Peyer's patch (tissue), 4 donors: ENCODE measurements around the gene UFSP2. TPM values are rescaled to one million over a fixed set of nuclear protein-coding genes. Genes with fewer than 3 reads are reported as not detected.

Experiments used
- DNase-seq, 3 donors: peaks; one replicate each; pipeline ENCODE4 v3.0.0-alpha.2; 2017 to 2019
- H3K27ac ChIP-seq, 4 donors: fragments of 200-600 bp; sonication (generic); one replicate each; pipeline ENCODE4 v1.5.1; 2016 to 2019
- H3K27me3 ChIP-seq, 2 donors: fragments of 200-600 bp; sonication (generic); one replicate each; pipeline ENCODE4 v1.5.1; 2019
- H3K36me3 ChIP-seq, 3 donors: fragments of 200-600 bp; sonication (generic); one replicate each; pipeline ENCODE4 v1.5.1; 2016 to 2019
- H3K4me1 ChIP-seq, 4 donors: fragments of 200-600 bp; sonication (generic); one replicate each; pipeline ENCODE4 v1.5.1; 2016 to 2019
- H3K4me3 ChIP-seq, 4 donors: fragments of 200-600 bp; sonication (generic); 1 replicate in 3 of 4; 2 replicates in 1 of 4; pipeline ENCODE4 v1.5.1; 2016 to 2019; ENCODE audit warnings: mild to moderate bottlenecking in 1 of 4
- H3K9me3 ChIP-seq, 4 donors: fragments of 200-600 bp; sonication (generic); one replicate each; pipeline ENCODE4 v1.5.1; 2016 to 2019; ENCODE audit warnings: mild to moderate bottlenecking in 1 of 4
- CTCF ChIP-seq, 6 experiments: fragments of 450-650 bp in 4 of 6; fragments of 200-600 bp in 2 of 6; sonication (generic) in 1 of 6; IDR thresholded peaks; one replicate each; pipeline ENCODE4 v1.5.1; 2017 to 2019; ENCODE audit warnings: antibody characterized with exemption in 6 of 6, mild to moderate bottlenecking in 3 of 6, moderate library complexity in 1 of 6
- POLR2A ChIP-seq, 2 donors: fragments of 450-650 bp; IDR thresholded peaks; one replicate each; pipeline ENCODE4 v1.5.1; 2017; ENCODE audit warnings: antibody characterized with exemption in 2 of 2, mild to moderate bottlenecking in 2 of 2, moderate library complexity in 2 of 2
- small RNA-seq, 2 donors: library from RNA; depleted of rRNA; stranded (forward); fragments of <200 nt; gene quantifications; one replicate each; pipeline ENCODE3, GENCODE V24; 2016
- total RNA-seq, 4 donors: library from RNA; depleted of rRNA; stranded (reverse); fragments of >200 nt; gene quantifications; one replicate each; pipeline ENCODE4 v1.1.0, GENCODE V29; 2016

Gene UFSP2
- total RNA-seq, 4 donors from 2014 or later = 6.7 to 22.0 (median 17.8) TPM

GRCh38 chr4:185358514-185358913, 67.2 kb downstream of the UFSP2 start:
- Histone ChIP-seq H3K4me1 (no peaks in the 10 kb centered on the region), H3K27me3 (no peaks in the 10 kb centered on the region), H3K36me3 (peaks cover 0 to 16% (median 0%) of the 10 kb centered on the region in 3 donors), H3K4me3 (no peak overlapping the region), H3K9me3 (no peaks in the 10 kb centered on the region), H3K27ac (no peak overlapping the region)
- TF ChIP-seq CTCF (IDR thresholded peaks at IDR 0.05) (no peak), POLR2A (IDR thresholded peaks at IDR 0.05) (no peak)
- DNase-seq = no peak

DNA sequence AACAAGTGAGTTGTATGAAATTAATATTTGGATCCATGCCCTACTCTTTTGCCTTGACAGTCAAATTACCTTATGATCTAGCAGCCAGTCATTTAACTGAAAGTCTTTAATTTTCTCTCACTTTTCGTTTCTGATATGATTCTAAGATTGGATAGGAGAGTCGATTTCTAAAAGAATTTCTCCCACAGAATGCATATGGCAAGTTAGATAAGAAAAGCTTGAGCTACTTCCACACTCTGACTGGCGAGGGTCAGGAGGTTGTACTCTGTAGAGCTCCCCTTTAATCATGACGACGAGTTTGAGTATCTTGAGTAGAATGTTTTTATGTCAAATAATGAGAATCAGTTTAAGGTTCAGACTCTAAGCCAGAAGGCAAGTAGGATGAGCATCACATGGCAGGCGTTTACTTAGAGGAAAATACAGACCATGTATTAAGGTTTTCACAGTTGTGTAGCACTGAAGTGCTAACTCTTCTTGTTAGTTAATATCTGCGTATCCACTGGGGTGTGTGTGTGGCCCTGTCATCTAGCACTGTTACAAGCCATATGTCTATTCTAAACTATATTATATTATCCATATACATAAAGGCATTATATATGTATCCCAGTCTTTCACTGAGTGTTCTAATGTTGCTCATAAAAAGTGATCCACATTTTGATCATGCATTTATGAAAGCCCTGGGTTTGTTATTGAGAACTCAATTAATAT, 67.9 kb downstream of the UFSP2 start:
- Histone ChIP-seq H3K4me1 (no peaks in the 10 kb centered on the region), H3K9me3 (no peaks in the 10 kb centered on the region), H3K36me3 (peaks cover 0 to 16% (median 0%) of the 10 kb centered on the region in 3 donors), H3K4me3 (no peak overlapping the region), H3K27ac (no peak overlapping the region), H3K27me3 (no peaks in the 10 kb centered on the region)
- no peak for TF ChIP-seq CTCF (IDR thresholded peaks at IDR 0.05)
- TF ChIP-seq POLR2A (IDR thresholded peaks at IDR 0.05) = no peak
- no peak for DNase-seq

GRCh38 chr4:185357211-185357610, 68.6 kb downstream of the UFSP2 start:
- Histone ChIP-seq H3K36me3 (peaks cover 0 to 16% (median 0%) of the 10 kb centered on the region in 3 donors), H3K4me3 (no peak overlapping the region), H3K4me1 (no peaks in the 10 kb centered on the region), H3K27me3 (no peaks in the 10 kb centered on the region), H3K27ac (no peak overlapping the region), H3K9me3 (no peaks in the 10 kb centered on the region)
- TF ChIP-seq POLR2A (IDR thresholded peaks at IDR 0.05) = no peak
- no peak for DNase-seq

DNA sequence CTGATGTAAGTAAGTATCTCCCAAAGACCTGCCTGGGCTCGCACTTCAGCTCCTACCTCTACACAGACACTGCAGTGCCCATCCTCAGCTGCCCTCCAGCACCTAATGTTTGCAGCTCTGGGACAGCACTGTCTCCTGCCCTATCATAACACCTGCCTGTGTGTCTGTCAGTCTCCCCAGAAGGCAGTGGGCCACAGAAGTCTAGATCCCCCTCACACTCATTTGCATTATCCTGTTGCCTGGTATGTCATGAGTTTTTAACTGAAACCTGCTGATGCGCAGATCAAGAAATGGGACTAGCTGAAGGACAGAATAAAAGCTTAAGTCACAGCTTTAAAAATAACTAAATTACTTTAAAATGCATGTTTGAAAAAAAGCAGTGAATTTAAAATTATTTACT, 73.0 kb downstream of the UFSP2 start:
- no peaks in the 10 kb centered on the region for H3K27me3 ChIP-seq
- H3K9me3 ChIP-seq = no peaks in the 10 kb centered on the region
- peaks cover 0 to 13% (median 0%) of the 10 kb centered on the region in 3 donors for H3K36me3 ChIP-seq
- H3K4me1 ChIP-seq = no peaks in the 10 kb centered on the region
- no peak overlapping the region for H3K4me3 ChIP-seq
- TF ChIP-seq POLR2A (IDR thresholded peaks at IDR 0.05) (no peak), CTCF (IDR thresholded peaks at IDR 0.05) (no peak)
- DNase-seq = no peak
- no peak overlapping the region for H3K27ac ChIP-seq

DNA sequence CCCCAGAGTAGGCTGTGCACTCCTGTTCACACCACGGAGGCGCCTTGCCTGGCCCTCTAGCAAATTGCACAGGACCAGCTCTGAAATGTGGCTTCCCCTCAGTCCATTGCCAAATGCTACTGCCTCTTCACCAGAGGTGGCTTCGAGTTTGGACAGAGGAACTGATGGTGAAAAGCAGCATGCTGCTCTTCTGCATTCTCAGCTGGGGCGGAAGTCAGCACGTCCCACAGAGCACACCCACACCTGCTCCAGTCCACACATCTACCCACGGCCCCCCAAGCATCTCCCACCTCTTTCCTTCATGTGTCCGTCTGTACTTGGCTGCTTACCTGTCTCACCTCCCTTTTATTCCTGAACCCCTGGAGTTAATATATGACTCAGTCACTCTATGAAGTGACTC, 73.6 kb downstream of the UFSP2 start:
- Histone ChIP-seq H3K27ac (no peak overlapping the region), H3K9me3 (no peaks in the 10 kb centered on the region), H3K4me3 (no peak overlapping the region), H3K27me3 (no peaks in the 10 kb centered on the region), H3K4me1 (no peaks in the 10 kb centered on the region), H3K36me3 (peaks cover 0 to 9% (median 0%) of the 10 kb centered on the region in 3 donors)
- no peak for DNase-seq
- TF ChIP-seq POLR2A (IDR thresholded peaks at IDR 0.05) (no peak), CTCF (IDR thresholded peaks at IDR 0.05) (no peak)

DNA sequence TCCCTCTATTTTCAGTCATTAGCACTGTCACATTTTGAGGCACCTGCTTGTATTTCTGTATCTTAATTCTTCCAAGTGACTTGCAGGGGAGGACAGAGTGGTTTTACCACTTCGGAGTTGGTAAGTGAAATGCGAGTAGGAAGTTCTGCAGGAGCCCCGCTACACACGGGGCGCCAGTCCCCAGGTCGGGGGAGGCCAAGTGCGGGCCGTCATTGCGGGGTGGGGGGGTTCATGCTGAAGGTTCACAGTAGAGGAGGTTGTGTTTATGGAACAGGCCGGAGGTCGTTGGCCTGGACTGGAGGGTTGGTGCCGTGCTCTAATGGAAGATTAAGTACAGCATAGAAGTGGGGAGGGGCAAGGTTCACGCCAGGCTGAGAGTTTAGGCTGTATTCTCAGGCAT, 74.1 kb downstream of the UFSP2 start:
- no peak for DNase-seq
- no peaks in the 10 kb centered on the region for H3K27me3 ChIP-seq
- H3K4me3 ChIP-seq = no peak overlapping the region
- peaks cover 0 to 9% (median 0%) of the 10 kb centered on the region in 3 donors for H3K36me3 ChIP-seq
- no peaks in the 10 kb centered on the region for H3K9me3 ChIP-seq
- H3K27ac ChIP-seq = no peak overlapping the region
- TF ChIP-seq POLR2A (IDR thresholded peaks at IDR 0.05) = no peak
- TF ChIP-seq CTCF (IDR thresholded peaks at IDR 0.05) = no peak
- H3K4me1 ChIP-seq = no peaks in the 10 kb centered on the region

Small RNA genes within 50 kb of the gene (small RNA-seq; reads per million reads assigned to genes)
- gene RF00019 = 0 reads per million in 2 donors

Other genes with a start within 250 kb of the UFSP2 start
- 10 to 100 TPM; 10.9 to 32.2 (median 12.7) TPM for gene CFAP97, start 222.0 kb downstream of the UFSP2 start, total RNA-seq
- 10 to 100 TPM; 12.4 to 92.4 (median 17.8) TPM for gene SNX25, start 216.4 kb downstream of the UFSP2 start, total RNA-seq
- 1 to 10 TPM in 1 of 4 donors, under 1 TPM in 1, not detected in 2; 0.35 to 1.2 TPM for gene LRP2BP, start 30.0 kb downstream of the UFSP2 start, total RNA-seq
- 10 to 100 TPM in 1 of 4 donors, 1 to 10 TPM in 2, not detected in 1; 1.4 to 12.6 (median 8.7) TPM for gene ANKRD37, start 29.1 kb downstream of the UFSP2 start, total RNA-seq
- gene CCDC110, start 45.8 kb upstream of the UFSP2 start, total RNA-seq = under 1 TPM in 2 of 4 donors, not detected in 2; 0.80 to 0.88 TPM
- gene PDLIM3, start 109.5 kb upstream of the UFSP2 start, total RNA-seq = 10 to 100 TPM; 15.1 to 73.0 (median 45.2) TPM